GM12878 (cell line): ENCODE data around the gene UROC1. TPM values are rescaled to one million over a fixed set of nuclear protein-coding genes. Genes with fewer than 3 reads are reported as not detected.

Experiments
- ATAC-seq: fragments of 200-7000 bp; cut with Tn5 transposase; 3 replicates; pipeline ENCODE4 v1.9.1; 2020; ENCODE audit warnings: mild to moderate bottlenecking, moderate library complexity
- BruUV-seq: library from RNA; stranded (reverse); fragments of 400-500 nt; replicated peaks from 2 replicates; lab custom pipeline; 2021; lab: Mats Ljungman, UMichigan
- CTCF ChIA-PET: fragments of 300-600 bp; sonication (Branson Sonifier 250); formaldehyde crosslinking; extraction: SDS; loops from one replicate; lab custom pipeline; 2021; ENCODE audit warnings: inconsistent platforms; lab: Yijun Ruan, JAX
- POLR2A ChIA-PET: fragments of 350-600 bp; formaldehyde crosslinking; extraction: SDS; loops from one replicate; lab custom pipeline; 2021; ENCODE audit warnings: inconsistent platforms; lab: Charles Lee
- RAD21 ChIA-PET: fragments of 300-600 bp; sonication (Branson Sonifier 250); formaldehyde crosslinking; loops from one replicate; lab custom pipeline; 2023; ENCODE audit warnings: antibody characterized with exemption; ENCODE audit not compliant: unreplicated experiment; lab: Charles Lee
- SMC1A ChIA-PET: fragments of 300-600 bp; sonication (Branson Sonifier 250); formaldehyde crosslinking; loops from one replicate; lab custom pipeline; 2023; ENCODE audit not compliant: unreplicated experiment, uncharacterized antibody; lab: Charles Lee
- DNase-seq: peaks from one replicate; pipeline ENCODE4 v3.0.0-alpha.2; 2011; ENCODE audit warnings: low read depth, low spot score
- FAIRE-seq: peaks from 3 replicates; lab custom pipeline; 2011; peaks lifted over from hg19 to GRCh38; lab: Jason Lieb, UNC
- H2AFZ ChIP-seq: 2 replicates; pipeline ENCODE4 v1.6.0; 2011; ENCODE audit warnings: low read depth, low read length, control low read depth; ENCODE audit not compliant: control insufficient read depth
- H3K27ac ChIP-seq: 2 replicates; pipeline ENCODE4 v1.5.1; 2011; ENCODE audit warnings: control low read depth; ENCODE audit not compliant: control insufficient read depth, insufficient read depth
- H3K27me3 ChIP-seq, 2 experiments: replicated peaks in 1 of 2; 2 replicates each; pipeline versions ENCODE4 v1.6.0 to v1.6.1; 2011; ENCODE audit warnings: low read length in 1 of 2; ENCODE audit not compliant: control insufficient read depth in 2 of 2, insufficient read depth in 2 of 2
- H3K36me3 ChIP-seq, 2 experiments: 2 replicates each; pipeline ENCODE4 v1.5.1; 2011; ENCODE audit warnings: low read length in 1 of 2; ENCODE audit not compliant: control insufficient read depth in 2 of 2, insufficient read depth in 2 of 2
- H3K4me1 ChIP-seq: 2 replicates; pipeline ENCODE4 v1.6.1; 2011; ENCODE audit warnings: mild to moderate bottlenecking, low read length, moderate library complexity, mixed read lengths; ENCODE audit not compliant: control insufficient read depth, insufficient read depth
- H3K4me2 ChIP-seq: 2 replicates; pipeline ENCODE4 v1.6.0; 2011; ENCODE audit warnings: control low read depth; ENCODE audit not compliant: control insufficient read depth, insufficient read depth
- H3K4me3 ChIP-seq: fragments of 200-600 bp; sonication (generic); 2 replicates; pipeline ENCODE4 v1.5.1; 2016
- H3K79me2 ChIP-seq: 2 replicates; pipeline ENCODE4 v1.6.0; 2011; ENCODE audit warnings: low read length; ENCODE audit not compliant: control insufficient read depth, insufficient read depth
- H3K9ac ChIP-seq: 2 replicates; pipeline ENCODE4 v1.8.0; 2011; ENCODE audit warnings: low read length, control low read depth, mixed read lengths; ENCODE audit not compliant: control insufficient read depth, insufficient read depth
- H3K9me3 ChIP-seq: replicated peaks from 3 replicates; pipeline ENCODE4 v1.5.1; 2011; ENCODE audit warnings: mild to moderate bottlenecking, low read length; ENCODE audit not compliant: control insufficient read depth, insufficient read depth
- H4K20me1 ChIP-seq: 2 replicates; pipeline ENCODE4 v1.6.0; 2011; ENCODE audit not compliant: control insufficient read depth, insufficient read depth
- CBX3 ChIP-seq: fragments of 200-600 bp; sonication (generic); IDR thresholded peaks from 2 replicates; pipeline ENCODE4 v1.6.1; 2016; ENCODE audit warnings: low read depth, borderline replicate concordance
- EGR1 ChIP-seq, 2 experiments: IDR thresholded peaks; 1 replicate in 1 of 2; 2 replicates in 1 of 2; pipeline ENCODE4 v1.6.1; 2011 to 2012; ENCODE audit warnings: low read depth in 2 of 2, low read length in 2 of 2, borderline replicate concordance in 1 of 2, mild to moderate bottlenecking in 1 of 2, moderate library complexity in 1 of 2
- HDAC6 ChIP-seq: fragments of 200-600 bp; sonication (generic); IDR thresholded peaks from one replicate; pipeline ENCODE4 v1.8.0; 2017; ENCODE audit warnings: antibody characterized with exemption; ENCODE audit not compliant: unreplicated experiment
- PAX5 ChIP-seq: IDR thresholded peaks from 2 replicates; pipeline ENCODE4 v1.6.1; 2011; ENCODE audit warnings: low read depth, low read length, borderline replicate concordance
- SMAD5 ChIP-seq: IDR thresholded peaks from 2 replicates; pipeline ENCODE4 v1.6.1; 2016; ENCODE audit warnings: antibody characterized with exemption, low read depth
- ZNF24 ChIP-seq: fragments of 450-650 bp; IDR thresholded peaks from 2 replicates; pipeline ENCODE4 v1.6.1; 2017; ENCODE audit warnings: antibody characterized with exemption, mild to moderate bottlenecking
- ZNF622 ChIP-seq: fragments of 450-650 bp; IDR thresholded peaks from 2 replicates; pipeline ENCODE4 v1.6.1; 2017; ENCODE audit warnings: mild to moderate bottlenecking, inconsistent platforms
- WGBS: methylation state at CpG from one replicate; pipeline ENCODE4 v1.1.6; 2016; ENCODE audit warnings: low lambda C conversion rate; ENCODE audit not compliant: insufficient replicate concordance, insufficient coverage; ENCODE audit errors: missing lambda C conversion rate; 5-methylcytosine and 5-hydroxymethylcytosine counted together
- in situ Hi-C: fragments of 300-500 bp; cut with MboI; formaldehyde crosslinking; loops from 9 replicates; pipeline ENCODE4 v1.14.3; 2018; ENCODE audit warnings: mixed read lengths
- intact Hi-C: fragments of 100-400 bp; cut with micrococcal nuclease; formaldehyde crosslinking; loops from one replicate; pipeline ENCODE4 v1.14.2; 2022; ENCODE audit not compliant: unreplicated experiment
- polyA plus RNA-seq, 11 experiments: library from polyadenylated mRNA; depleted of rRNA in 4 of 11; unstranded in 6 of 11; stranded (reverse) in 5 of 11; fragments of >200 nt; fragmentation: Nextera tagmentation in 4 of 11; fragmentation: Illumina TruSeq in 1 of 11; extraction: Ambion mirVana in 4 of 11; extraction: Trizol in 1 of 11; gene quantifications; 1 replicate in 1 of 11; 2 replicates in 10 of 11; pipeline versions ENCODE4 v1.2.1 to v1.2.3, GENCODE V29; 2011 to 2016; ENCODE audit warnings: inconsistent platforms in 2 of 11, missing spikeins in 2 of 11, low read depth in 1 of 11
- total RNA-seq, 4 experiments: library from RNA; depleted of rRNA in 3 of 4; stranded (reverse); fragments of >200 nt in 3 of 4; fragmentation: Illumina TruSeq in 1 of 4; extraction: Trizol in 1 of 4; gene quantifications; 2 replicates each; pipeline versions ENCODE4 v1.2.1 to v1.2.3, GENCODE V29; 2013 to 2021
- TF ChIP-seq, protein P1 (sequence below): IDR thresholded peaks from 2 replicates; pipeline ENCODE4 v1.6.1; 2012; ENCODE audit warnings: low read depth, low read length, improper control_type of control experiment
- TF ChIP-seq, protein P2 (sequence below): IDR thresholded peaks from 2 replicates; pipeline ENCODE4 v1.6.1; 2011; ENCODE audit warnings: low read depth, mild to moderate bottlenecking, low read length, moderate library complexity, borderline replicate concordance; ENCODE audit errors: extremely low read depth

The UROC1 gene
- total and polyA plus RNA-seq, 10 of the 15 experiments (the other 5 are each of a cell fraction or from before 2014, with no cell fraction given): 0.04 TPM; not detected in 9

DNA sequence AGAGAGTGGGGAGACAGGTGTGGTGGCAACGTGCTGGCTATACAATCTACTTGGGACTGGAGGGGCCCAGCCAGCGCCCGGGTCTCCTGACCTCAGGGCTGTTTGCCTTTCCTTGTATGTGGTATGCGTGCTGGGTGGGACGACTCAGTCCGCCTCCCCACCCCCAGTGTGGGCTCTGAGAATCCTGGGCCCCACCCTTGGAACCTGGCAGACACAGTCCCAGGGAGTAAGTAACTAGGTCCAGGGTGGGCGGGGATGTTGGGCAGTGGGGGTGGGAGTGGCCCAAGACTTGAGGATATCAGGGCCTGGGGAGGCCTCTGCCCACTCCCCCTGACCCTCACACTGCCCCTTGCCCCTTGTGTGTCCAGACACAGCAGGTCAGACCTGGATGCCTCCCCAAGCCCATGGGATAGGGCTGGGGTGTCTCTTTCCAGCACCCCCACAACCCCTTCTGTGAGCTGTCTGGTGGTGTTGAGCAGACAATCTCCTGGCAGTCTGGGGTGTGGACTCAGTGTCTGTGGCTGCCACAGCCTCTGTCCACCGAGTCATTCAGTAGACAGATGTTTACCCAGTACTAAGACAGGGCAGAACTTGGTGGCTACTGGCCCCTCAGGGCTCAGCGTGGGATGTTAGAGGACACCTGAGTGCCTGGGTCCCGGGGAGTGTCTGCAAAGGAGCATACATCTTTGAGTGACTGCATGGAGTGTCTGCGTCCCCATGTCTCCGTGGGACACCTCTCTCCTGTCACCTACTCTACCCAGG lies 7.7 kb upstream of the UROC1 start:
- in situ Hi-C loops (no loop called here), intact Hi-C loops (no loop called here)
- ChIA-PET SMC1A (no interaction called here), CTCF (no interaction called here), POLR2A (no interaction called here)
- FAIRE-seq (no peak), ATAC-seq (no peak), DNase-seq (no peak)
- WGBS: 33% methylated on average over 9 of the region's 12 CpGs
- H3K27me3 ChIP-seq: no peaks in the 10 kb centered on the region
- no peaks in the 10 kb centered on the region for H3K4me1 ChIP-seq
- H3K9me3 ChIP-seq: no peaks in the 10 kb centered on the region
- no peaks in the 10 kb centered on the region for H4K20me1 ChIP-seq
- no peaks in the 10 kb centered on the region for H3K36me3 ChIP-seq
- H3K4me3 ChIP-seq: no peak overlapping the region
- no TSS peak for BruUV-seq
- no peaks in the 10 kb centered on the region for H3K79me2 ChIP-seq
- no peak overlapping the region for H2AFZ ChIP-seq
- no peak overlapping the region for H3K9ac ChIP-seq
- no peak for TF ChIP-seq SMAD5
- TF ChIP-seq, protein P1, sequence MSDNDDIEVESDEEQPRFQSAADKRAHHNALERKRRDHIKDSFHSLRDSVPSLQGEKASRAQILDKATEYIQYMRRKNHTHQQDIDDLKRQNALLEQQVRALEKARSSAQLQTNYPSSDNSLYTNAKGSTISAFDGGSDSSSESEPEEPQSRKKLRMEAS: no peak
- TF ChIP-seq, protein P2, sequence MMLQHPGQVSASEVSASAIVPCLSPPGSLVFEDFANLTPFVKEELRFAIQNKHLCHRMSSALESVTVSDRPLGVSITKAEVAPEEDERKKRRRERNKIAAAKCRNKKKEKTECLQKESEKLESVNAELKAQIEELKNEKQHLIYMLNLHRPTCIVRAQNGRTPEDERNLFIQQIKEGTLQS: no peak
- TF ChIP-seq, all 136 proteins: peak for 0
- RAD21 ChIA-PET: interaction anchor here (1.0 kb wide), 1 partner anchor 1022 kb away, joined by 3 read pairs; no protein-coding TSS in a partner anchor
- Histone ChIP-seq H3K4me2 (no peak overlapping the region), H3K27ac (no peak overlapping the region)

DNA sequence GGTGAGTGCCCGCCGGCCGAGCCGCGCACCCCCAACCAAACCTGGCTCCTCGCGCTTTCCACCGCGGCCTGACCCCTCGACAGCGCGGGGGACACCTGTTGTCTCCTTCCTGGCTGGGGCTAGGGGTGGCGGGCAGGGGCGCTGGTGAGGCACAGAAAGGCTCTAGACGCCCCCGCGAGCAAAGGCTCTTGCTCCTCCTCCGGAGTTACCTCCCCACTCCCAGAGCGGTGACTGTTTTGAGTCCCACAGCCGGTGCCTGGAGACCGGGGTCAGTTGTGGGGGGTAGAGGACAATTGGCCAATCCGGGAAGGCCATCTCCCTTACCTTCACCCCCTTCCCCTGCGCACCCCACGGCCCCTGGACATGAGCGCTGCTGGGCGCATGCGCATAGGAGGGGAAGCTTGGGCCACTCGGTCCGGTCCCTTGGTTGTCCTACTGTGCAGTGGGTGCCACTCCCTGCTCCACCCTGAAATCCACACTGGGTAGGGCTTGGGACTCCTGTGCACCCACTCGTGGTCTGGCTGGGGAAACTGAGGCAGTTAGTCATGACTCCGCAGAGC lies 6.9 kb upstream of the UROC1 start:
- intact Hi-C loops: no loop called here
- Histone ChIP-seq H2AFZ (no peak overlapping the region), H3K4me1 (no peaks in the 10 kb centered on the region), H3K27ac (no peak overlapping the region), H3K79me2 (no peaks in the 10 kb centered on the region), H4K20me1 (no peaks in the 10 kb centered on the region), H3K4me2 (no peak overlapping the region), H3K9ac (no peak overlapping the region), H3K27me3 (no peaks in the 10 kb centered on the region; a peak in 1 of 4 replicates), H3K4me3 (no peak overlapping the region), H3K9me3 (no peaks in the 10 kb centered on the region), H3K36me3 (no peaks in the 10 kb centered on the region)
- TF ChIP-seq ZNF24 (no peak), HDAC6 (peak; percentile 87), CBX3 (no peak), EGR1 (IDR thresholded peaks at IDR 0.05; ENCODE audit: borderline replicate concordance in 1 of 2, low read depth in 2 of 2, low read length in 2 of 2) (no peak), ZNF622 (no peak), PAX5 (no peak)
- WGBS: 11% methylated on average over 29 of the region's 31 CpGs
- ChIA-PET CTCF (no interaction called here), POLR2A (no interaction called here), SMC1A (no interaction called here), RAD21 (interaction anchor here (1.0 kb wide), 1 partner anchor 1023 kb away, joined by 3 read pairs; no protein-coding TSS in a partner anchor)
- no TSS peak for BruUV-seq
- no peak for FAIRE-seq
- no peak for DNase-seq
- ATAC-seq: no peak
- in situ Hi-C loops: no loop called here
